Measurements from ENCODE around the gene PDGFRB. TPM values are rescaled to one million over a fixed set of nuclear protein-coding genes. Genes with fewer than 3 reads are reported as not detected.

The PDGFRB gene
- polyA plus RNA-seq, 2 of the 4 experiments (the other 2 are of a cell fraction), result 0.22 TPM

GRCh38 chr5:150131461-150131860 lies 24.2 kb downstream of the PDGFRB start:
- H3K4me1 ChIP-seq, result peaks cover 4% of the 10 kb centered on the region; the same call in 2 of the 3 replicates
- ChIA-PET POLR2A (no interaction called here), CTCF (interaction anchor here (1.3 to 11.7 kb wide), 12 partner anchors 8 to 303 kb away, joined by 3 to 98 read pairs (median 6); no protein-coding TSS in a partner anchor)
- no peak overlapping the region for H3K4me3 ChIP-seq
- ATAC-seq (no peak), DNase-seq (ENCODE audit: low read depth in 1 of 2, low spot score in 1 of 2) (no peak), FAIRE-seq (no peak)
- no peak overlapping the region for H3K4me2 ChIP-seq
- 79% methylated on average over 4 of the region's 4 CpGs for WGBS (ENCODE audit: missing lambda C conversion rate)
- no peaks in the 10 kb centered on the region for H3K9me3 ChIP-seq
- H3K27ac ChIP-seq, result no peak overlapping the region
- TF ChIP-seq SREBF2 (IDR thresholded peaks at IDR 0.05) (no peak), RARB (CRISPR knock-in tag; IDR thresholded peaks at IDR 0.05) (no peak)

GRCh38 chr5:150130493-150130922 lies 25.1 kb downstream of the PDGFRB start:
- Histone ChIP-seq H3K4me1 (peaks cover 4% of the 10 kb centered on the region; the same call in 2 of the 3 replicates), H3K9me3 (no peaks in the 10 kb centered on the region), H3K27ac (peak overlapping the region in 1 of 2 experiments; percentile 76; a peak in 2 of 6 replicates), H3K4me2 (no peak overlapping the region), H3K4me3 (no peak overlapping the region)
- DNase-seq (ENCODE audit: low read depth in 1 of 2, low spot score in 1 of 2) (no peak), ATAC-seq (no peak; a peak in 1 of 6 replicates), FAIRE-seq (no peak)
- POLR2A ChIA-PET, result no interaction called here
- CTCF ChIA-PET, result interaction anchor here (0.6 to 11.7 kb wide), 32 partner anchors 9 to 310 kb away, joined by 3 to 98 read pairs (median 4); partner anchors contain the start of gene CDX1
- WGBS (ENCODE audit: missing lambda C conversion rate), result 79% methylated on average over 8 of the region's 8 CpGs
- TF ChIP-seq GATA3 (IDR thresholded peaks at IDR 0.05; ENCODE audit: borderline replicate concordance), result no peak
- no peak for TF ChIP-seq CHD4 (IDR thresholded peaks at IDR 0.05; ENCODE audit: borderline replicate concordance)
- TF ChIP-seq CBX8 (IDR thresholded peaks at IDR 0.05), result no peak
- TF ChIP-seq JUN (IDR thresholded peaks at IDR 0.05), result no peak
- no peak for TF ChIP-seq MAZ (IDR thresholded peaks at IDR 0.05; ENCODE audit: borderline replicate concordance, low read depth, low read length)
- TF ChIP-seq RAD21 (conservative IDR thresholded peaks at IDR 0.05 in 1 of 2, IDR thresholded peaks at IDR 0.05 in 1 of 2), result no peak
- no peak for TF ChIP-seq CTCF (IDR thresholded peaks at IDR 0.05)
- no peak for TF ChIP-seq CHD2 (IDR thresholded peaks at IDR 0.05; ENCODE audit: low read length, partially characterized antibody)
- no peak for TF ChIP-seq NPAS2 (CRISPR knock-in tag; IDR thresholded peaks at IDR 0.05; ENCODE audit: borderline replicate concordance)
- TF ChIP-seq FOSB (CRISPR knock-in tag; IDR thresholded peaks at IDR 0.05), result no peak
- TF ChIP-seq, protein P1, sequence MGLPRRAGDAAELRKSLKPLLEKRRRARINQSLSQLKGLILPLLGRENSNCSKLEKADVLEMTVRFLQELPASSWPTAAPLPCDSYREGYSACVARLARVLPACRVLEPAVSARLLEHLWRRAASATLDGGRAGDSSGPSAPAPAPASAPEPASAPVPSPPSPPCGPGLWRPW (IDR thresholded peaks at IDR 0.05), result no peak
- TF ChIP-seq, protein P2, sequence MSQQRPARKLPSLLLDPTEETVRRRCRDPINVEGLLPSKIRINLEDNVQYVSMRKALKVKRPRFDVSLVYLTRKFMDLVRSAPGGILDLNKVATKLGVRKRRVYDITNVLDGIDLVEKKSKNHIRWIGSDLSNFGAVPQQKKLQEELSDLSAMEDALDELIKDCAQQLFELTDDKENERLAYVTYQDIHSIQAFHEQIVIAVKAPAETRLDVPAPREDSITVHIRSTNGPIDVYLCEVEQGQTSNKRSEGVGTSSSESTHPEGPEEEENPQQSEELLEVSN (IDR thresholded peaks at IDR 0.05; ENCODE audit: borderline replicate concordance, low read depth), result no peak
- no peak for TF ChIP-seq BHLHE40 (IDR thresholded peaks at IDR 0.05; ENCODE audit: low read depth, low read length)
- TF ChIP-seq, protein P3, sequence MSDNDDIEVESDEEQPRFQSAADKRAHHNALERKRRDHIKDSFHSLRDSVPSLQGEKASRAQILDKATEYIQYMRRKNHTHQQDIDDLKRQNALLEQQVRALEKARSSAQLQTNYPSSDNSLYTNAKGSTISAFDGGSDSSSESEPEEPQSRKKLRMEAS (IDR thresholded peaks at IDR 0.05), result no peak
- TF ChIP-seq ZFP36 (IDR thresholded peaks at IDR 0.05; ENCODE audit: borderline replicate concordance, partially characterized antibody), result no peak

DNA sequence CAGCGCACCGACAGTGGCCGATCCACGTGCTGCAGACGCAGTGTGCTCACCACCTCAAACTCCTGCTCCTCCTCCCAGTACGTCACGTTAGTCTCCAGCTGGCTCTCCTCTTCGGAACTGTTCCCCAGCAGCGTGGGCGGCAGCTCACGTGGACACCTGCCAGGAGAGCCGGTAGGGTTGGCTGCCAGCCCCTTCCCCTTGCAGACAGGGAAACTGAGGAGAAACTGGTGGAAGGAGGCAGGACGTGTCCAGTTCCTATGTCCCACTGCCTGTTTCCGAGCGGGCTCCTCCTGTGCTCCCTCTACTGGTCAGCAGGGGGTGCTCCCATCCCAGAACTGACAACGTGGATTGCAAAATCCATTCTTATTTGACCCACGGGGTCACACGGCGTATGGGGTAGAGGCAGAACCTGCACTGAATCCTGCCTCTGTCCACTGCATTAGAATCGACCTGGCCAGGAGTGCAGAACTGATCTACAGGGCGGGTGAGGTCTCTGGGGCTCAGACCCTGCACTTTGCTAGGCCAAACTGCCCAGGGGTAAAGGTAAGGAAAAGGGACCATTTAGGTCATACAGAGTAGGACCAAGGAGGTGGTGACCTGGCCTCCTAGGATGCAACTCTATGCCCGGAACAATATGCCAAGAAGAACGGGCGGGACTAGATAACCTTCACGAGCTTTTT lies 25.7 kb downstream of the PDGFRB start:
- ChIA-PET CTCF (interaction anchor here (0.6 to 11.7 kb wide), 42 partner anchors 9 to 310 kb away, joined by 3 to 98 read pairs (median 4); partner anchors contain the start of gene CDX1), POLR2A (no interaction called here)
- peak overlapping the region; percentile 67 for H3K4me2 ChIP-seq
- H3K27ac ChIP-seq, result peak overlapping the region; percentile 39 to 76; a peak in 5 of 6 replicates
- no peaks in the 10 kb centered on the region for H3K9me3 ChIP-seq
- 21% methylated on average over 22 of the region's 25 CpGs for WGBS (ENCODE audit: missing lambda C conversion rate)
- DNase-seq (ENCODE audit: low read depth in 1 of 2, low spot score in 1 of 2) (peak; percentile 71 to 94), ATAC-seq (peak; percentile 76 to 93), FAIRE-seq (no peak)
- H3K4me3 ChIP-seq, result no peak overlapping the region
- H3K4me1 ChIP-seq, result peaks cover 4% of the 10 kb centered on the region; the same call in 2 of the 3 replicates
- no peak; the same call in 1 of the 2 replicates for TF ChIP-seq RFX5 (IDR thresholded peaks at IDR 0.05)
- TF ChIP-seq CBX8 (IDR thresholded peaks at IDR 0.05), result no peak
- TF ChIP-seq, protein P4, sequence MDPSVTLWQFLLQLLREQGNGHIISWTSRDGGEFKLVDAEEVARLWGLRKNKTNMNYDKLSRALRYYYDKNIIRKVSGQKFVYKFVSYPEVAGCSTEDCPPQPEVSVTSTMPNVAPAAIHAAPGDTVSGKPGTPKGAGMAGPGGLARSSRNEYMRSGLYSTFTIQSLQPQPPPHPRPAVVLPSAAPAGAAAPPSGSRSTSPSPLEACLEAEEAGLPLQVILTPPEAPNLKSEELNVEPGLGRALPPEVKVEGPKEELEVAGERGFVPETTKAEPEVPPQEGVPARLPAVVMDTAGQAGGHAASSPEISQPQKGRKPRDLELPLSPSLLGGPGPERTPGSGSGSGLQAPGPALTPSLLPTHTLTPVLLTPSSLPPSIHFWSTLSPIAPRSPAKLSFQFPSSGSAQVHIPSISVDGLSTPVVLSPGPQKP (IDR thresholded peaks at IDR 0.05; ENCODE audit: low read depth, low read length), result no peak
- no peak for TF ChIP-seq MYC (IDR thresholded peaks at IDR 0.05; ENCODE audit: borderline replicate concordance, low read length)
- TF ChIP-seq CBX2 (IDR thresholded peaks at IDR 0.05; ENCODE audit: borderline replicate concordance, low read depth), result no peak
- TF ChIP-seq, protein P5, sequence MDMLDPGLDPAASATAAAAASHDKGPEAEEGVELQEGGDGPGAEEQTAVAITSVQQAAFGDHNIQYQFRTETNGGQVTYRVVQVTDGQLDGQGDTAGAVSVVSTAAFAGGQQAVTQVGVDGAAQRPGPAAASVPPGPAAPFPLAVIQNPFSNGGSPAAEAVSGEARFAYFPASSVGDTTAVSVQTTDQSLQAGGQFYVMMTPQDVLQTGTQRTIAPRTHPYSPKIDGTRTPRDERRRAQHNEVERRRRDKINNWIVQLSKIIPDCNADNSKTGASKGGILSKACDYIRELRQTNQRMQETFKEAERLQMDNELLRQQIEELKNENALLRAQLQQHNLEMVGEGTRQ (IDR thresholded peaks at IDR 0.05), result no peak
- no peak for TF ChIP-seq CHD4 (IDR thresholded peaks at IDR 0.05; ENCODE audit: borderline replicate concordance)
- no peak for TF ChIP-seq POLR2AphosphoS2 (conservative IDR thresholded peaks at IDR 0.05; ENCODE audit: low read length)
- TF ChIP-seq, protein P2 (IDR thresholded peaks at IDR 0.05; ENCODE audit: borderline replicate concordance, low read depth), result no peak
- no peak for TF ChIP-seq BHLHE40 (IDR thresholded peaks at IDR 0.05; ENCODE audit: low read depth, low read length)
- TF ChIP-seq NR3C1 (IDR thresholded peaks at IDR 0.05), result no peak
- TF ChIP-seq POLR2A (IDR thresholded peaks at IDR 0.05; ENCODE audit: low read length), result no peak
- peak; percentile 91 to 99 for TF ChIP-seq CEBPB (IDR thresholded peaks at IDR 0.05)
- TF ChIP-seq HOXA7 (CRISPR knock-in tag; IDR thresholded peaks at IDR 0.05), result no peak
- no peak for TF ChIP-seq NFE2L2 (conservative IDR thresholded peaks at IDR 0.05; ENCODE audit: low read length)
- no peak for TF ChIP-seq HDAC2 (IDR thresholded peaks at IDR 0.05)

All from A549 (cell line).